A673 (cell line): ENCODE results near the gene FKBP4. TPM values are rescaled to one million over a fixed set of nuclear protein-coding genes. Genes with fewer than 3 reads are reported as not detected.

Experiments
- BruUV-seq: library from RNA; stranded (reverse); fragments of 400-500 nt; replicated peaks from 2 replicates; lab custom pipeline; 2021; lab: Mats Ljungman, UMichigan
- CTCF ChIA-PET: fragments of 300-600 bp; sonication (Branson Sonifier 250); formaldehyde crosslinking; loops from one replicate; lab custom pipeline; 2022; ENCODE audit warnings: antibody characterized with exemption; lab: Charles Lee
- POLR2A ChIA-PET: fragments of 300-600 bp; sonication (Branson Sonifier 250); formaldehyde crosslinking; loops from one replicate; lab custom pipeline; 2022; ENCODE audit warnings: antibody characterized with exemption; ENCODE audit not compliant: low non-redundant PET; lab: Charles Lee
- DNase-seq: peaks from one replicate; pipeline ENCODE4 v3.0.0-alpha.2; 2015; ENCODE audit warnings: low spot score
- H3K27ac ChIP-seq: fragments of 200-600 bp; sonication (generic); 2 replicates; pipeline ENCODE4 v1.5.1; 2016; ENCODE audit warnings: mixed run types, low read depth, mild to moderate bottlenecking, mixed read lengths, antibody characterized with exemption, low read length; ENCODE audit not compliant: poor library complexity, severe bottlenecking
- H3K27me3 ChIP-seq: fragments of 200-600 bp; sonication (generic); replicated peaks from 2 replicates; pipeline ENCODE4 v1.6.1; 2017; ENCODE audit warnings: mixed run types, low read depth, mild to moderate bottlenecking, mixed read lengths, antibody characterized with exemption, low read length; ENCODE audit not compliant: insufficient read depth, poor library complexity
- H3K36me3 ChIP-seq: fragments of 200-600 bp; sonication (generic); 2 replicates; pipeline ENCODE4 v1.6.1; 2016; ENCODE audit warnings: mixed run types, mild to moderate bottlenecking, mixed read lengths, antibody characterized with exemption, low read length; ENCODE audit not compliant: insufficient read depth, poor library complexity, severe bottlenecking
- H3K4me1 ChIP-seq: fragments of 200-600 bp; sonication (generic); 2 replicates; pipeline ENCODE4 v1.6.1; 2017; ENCODE audit warnings: mixed run types, mild to moderate bottlenecking, mixed read lengths, antibody characterized with exemption, low read length; ENCODE audit not compliant: insufficient read depth, poor library complexity, severe bottlenecking
- H3K4me3 ChIP-seq: fragments of 200-600 bp; sonication (generic); 2 replicates; pipeline ENCODE4 v1.5.1; 2016; ENCODE audit warnings: low read depth, mixed run types, mild to moderate bottlenecking, mixed read lengths, low read length; ENCODE audit not compliant: poor library complexity, severe bottlenecking
- H3K9me3 ChIP-seq: fragments of 200-600 bp; sonication (generic); 2 replicates; pipeline ENCODE4 v1.6.1; 2016; ENCODE audit warnings: mixed run types, low read depth, mild to moderate bottlenecking, mixed read lengths, antibody characterized with exemption, low read length; ENCODE audit not compliant: poor library complexity, severe bottlenecking
- EZH2 ChIP-seq: fragments of 200-600 bp; sonication (generic); IDR thresholded peaks from 2 replicates; pipeline ENCODE4 v1.6.1; 2017; ENCODE audit warnings: borderline replicate concordance, low read depth, mild to moderate bottlenecking, mixed read lengths, antibody characterized with exemption, low read length; ENCODE audit not compliant: poor library complexity, severe bottlenecking
- intact Hi-C: fragments of 100-400 bp; cut with micrococcal nuclease; formaldehyde crosslinking; loops from one replicate; pipeline ENCODE4 v1.10.0; 2022; ENCODE audit not compliant: unreplicated experiment
- total RNA-seq: library from RNA; stranded (reverse); gene quantifications from 2 replicates; pipeline ENCODE4 v1.2.3, GENCODE V29; 2021
- TF ChIP-seq, protein P1 (sequence below): fragments of 300-800, 200-600 bp; sonication (generic); conservative IDR thresholded peaks from 2 replicates; pipeline ENCODE4 v1.5.1; 2017; ENCODE audit warnings: low read depth, mild to moderate bottlenecking, antibody characterized with exemption, low read length, moderate library complexity, mixed read lengths

FKBP4 gene
- total RNA-seq, 1 experiment from 2014 or later, result 196 TPM

DNA sequence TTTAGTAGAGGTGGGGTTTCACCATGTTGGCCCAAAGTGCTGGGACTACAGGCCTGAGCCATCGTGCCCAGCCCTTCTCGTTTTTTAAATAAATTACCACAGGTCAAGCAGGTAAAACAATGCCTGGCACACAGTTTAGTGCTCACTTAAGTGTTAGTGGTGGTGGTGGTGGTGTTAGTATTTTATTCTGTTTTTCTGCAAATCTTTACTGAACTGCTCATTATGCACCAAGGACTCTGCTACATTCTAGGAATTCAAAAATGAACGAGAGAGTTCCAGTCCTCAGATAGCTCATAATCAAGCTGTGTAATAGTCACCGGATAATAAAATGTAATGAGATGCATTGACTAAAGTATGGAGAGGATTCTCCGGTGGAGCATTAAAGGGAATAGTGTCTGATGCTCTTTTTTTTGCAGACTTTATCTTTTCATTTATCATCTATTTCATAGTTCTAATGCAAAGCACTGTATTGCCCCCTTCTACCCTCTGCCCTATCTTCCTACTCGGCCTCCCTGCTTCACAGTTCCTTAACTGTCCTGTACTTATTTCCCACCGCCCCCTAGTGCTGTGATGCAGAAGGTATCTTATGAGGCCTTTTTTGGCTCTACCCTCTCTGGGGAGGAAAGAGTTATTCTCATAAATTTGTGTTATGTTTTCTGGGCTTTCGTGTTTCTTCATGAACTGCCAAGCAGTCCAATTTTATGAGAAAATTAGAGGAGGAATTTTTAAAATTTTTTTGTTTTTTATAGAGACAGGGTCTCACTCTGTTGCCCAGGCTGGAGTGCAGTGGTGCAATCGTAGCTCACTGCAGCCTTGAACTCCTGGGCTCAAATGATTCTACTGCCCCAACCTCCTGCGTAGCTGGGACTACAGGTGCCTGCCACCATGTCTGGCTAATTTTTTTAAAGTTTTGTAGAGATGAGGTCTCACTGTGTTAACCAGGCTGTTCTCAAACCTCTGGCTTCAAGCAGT is 18.7 kb downstream of the FKBP4 start:
- peak; percentile 85 for DNase-seq
- ChIA-PET POLR2A (no interaction called here), CTCF (interaction anchor here (0.7 kb wide), 1 partner anchor 1835 kb away, joined by 3 read pairs; no protein-coding TSS in a partner anchor)
- Histone ChIP-seq H3K9me3 (no peaks in the 10 kb centered on the region), H3K4me3 (peak overlapping the region; percentile 60), H3K27me3 (no peaks in the 10 kb centered on the region), H3K4me1 (peaks cover 14% of the 10 kb centered on the region), H3K27ac (peak overlapping the region; percentile 95), H3K36me3 (peaks cover 9% of the 10 kb centered on the region)
- no TSS peak for BruUV-seq
- intact Hi-C loops, result no loop called here
- TF ChIP-seq EZH2, result no peak
- TF ChIP-seq, protein P1, sequence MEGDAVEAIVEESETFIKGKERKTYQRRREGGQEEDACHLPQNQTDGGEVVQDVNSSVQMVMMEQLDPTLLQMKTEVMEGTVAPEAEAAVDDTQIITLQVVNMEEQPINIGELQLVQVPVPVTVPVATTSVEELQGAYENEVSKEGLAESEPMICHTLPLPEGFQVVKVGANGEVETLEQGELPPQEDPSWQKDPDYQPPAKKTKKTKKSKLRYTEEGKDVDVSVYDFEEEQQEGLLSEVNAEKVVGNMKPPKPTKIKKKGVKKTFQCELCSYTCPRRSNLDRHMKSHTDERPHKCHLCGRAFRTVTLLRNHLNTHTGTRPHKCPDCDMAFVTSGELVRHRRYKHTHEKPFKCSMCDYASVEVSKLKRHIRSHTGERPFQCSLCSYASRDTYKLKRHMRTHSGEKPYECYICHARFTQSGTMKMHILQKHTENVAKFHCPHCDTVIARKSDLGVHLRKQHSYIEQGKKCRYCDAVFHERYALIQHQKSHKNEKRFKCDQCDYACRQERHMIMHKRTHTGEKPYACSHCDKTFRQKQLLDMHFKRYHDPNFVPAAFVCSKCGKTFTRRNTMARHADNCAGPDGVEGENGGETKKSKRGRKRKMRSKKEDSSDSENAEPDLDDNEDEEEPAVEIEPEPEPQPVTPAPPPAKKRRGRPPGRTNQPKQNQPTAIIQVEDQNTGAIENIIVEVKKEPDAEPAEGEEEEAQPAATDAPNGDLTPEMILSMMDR, result peak; percentile 82

DNA sequence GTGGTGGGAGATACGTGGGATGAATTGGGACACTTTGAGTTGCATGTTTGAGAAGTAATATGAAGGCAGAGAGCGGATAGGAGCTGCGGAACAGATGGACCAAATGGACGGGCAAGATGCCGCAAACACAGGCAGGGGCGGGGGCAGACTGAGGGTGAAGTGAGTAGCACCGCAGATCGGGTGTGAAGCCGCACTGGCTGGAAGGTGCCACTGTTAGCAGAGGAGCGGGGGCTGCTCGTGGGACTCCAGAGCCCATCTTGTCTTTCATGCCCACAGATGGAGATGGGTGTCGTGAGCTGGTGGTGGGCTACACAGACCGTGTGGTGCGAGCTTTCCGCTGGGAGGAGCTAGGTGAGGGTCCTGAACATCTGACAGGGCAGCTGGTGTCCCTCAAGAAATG is 25.0 kb downstream of the FKBP4 start:
- Histone ChIP-seq H3K27me3 (no peaks in the 10 kb centered on the region), H3K4me1 (no peaks in the 10 kb centered on the region), H3K9me3 (no peaks in the 10 kb centered on the region), H3K4me3 (no peak overlapping the region), H3K36me3 (peaks cover 34% of the 10 kb centered on the region), H3K27ac (no peak overlapping the region)
- TF ChIP-seq EZH2, result no peak
- TF ChIP-seq, protein P1, result no peak
- intact Hi-C loops, result no loop called here
- DNase-seq, result no peak
- BruUV-seq, result no TSS peak
- ChIA-PET CTCF (no interaction called here), POLR2A (no interaction called here)

DNA sequence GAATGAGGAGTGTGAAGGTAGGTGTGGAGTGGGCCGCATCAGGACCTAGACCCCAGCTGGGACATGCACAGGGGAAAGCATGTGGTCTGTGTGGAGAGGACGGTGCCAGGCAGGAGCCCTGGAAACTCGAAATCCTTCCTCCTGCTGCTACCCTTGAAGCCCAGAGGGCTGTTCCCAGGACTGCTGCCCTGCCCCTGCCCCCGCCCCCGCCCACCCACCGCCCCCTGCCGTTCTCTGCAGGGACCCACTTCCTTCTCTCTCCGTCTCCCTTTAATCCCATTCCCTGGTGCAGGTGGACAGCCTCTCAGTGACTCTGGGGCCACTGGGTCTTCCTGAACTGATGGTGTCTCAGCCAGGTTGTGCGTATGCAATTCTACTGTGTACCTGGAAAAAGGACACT is 25.7 kb downstream of the FKBP4 start:
- peaks cover 34% of the 10 kb centered on the region for H3K36me3 ChIP-seq
- H3K4me3 ChIP-seq, result no peak overlapping the region
- no TSS peak for BruUV-seq
- no peaks in the 10 kb centered on the region for H3K9me3 ChIP-seq
- intact Hi-C loops, result no loop called here
- no peak for DNase-seq
- TF ChIP-seq, protein P1, result no peak
- TF ChIP-seq EZH2, result no peak
- no peaks in the 10 kb centered on the region for H3K27me3 ChIP-seq
- no peaks in the 10 kb centered on the region for H3K4me1 ChIP-seq
- POLR2A ChIA-PET, result no interaction called here
- CTCF ChIA-PET, result no interaction called here
- H3K27ac ChIP-seq, result no peak overlapping the region
